ENCODE data around the gene TSPO.

Gene TSPO

GRCh38 chr22:43147821-43148220, 3.5 kb upstream of the TSPO start:
- Histone ChIP-seq H3K27me3 (ENCODE audit: insufficient read depth, low read depth, severe bottlenecking) (no peaks in the 10 kb centered on the region), H3K27ac (no peak overlapping the region), H3K36me3 (peaks cover 3% of the 10 kb centered on the region), H3K4me3 (ENCODE audit: low read depth, low read length) (no peak overlapping the region), H3K9me3 (ENCODE audit: severe bottlenecking) (no peaks in the 10 kb centered on the region)
- DNase-seq: no peak
- no peak for TF ChIP-seq CTCF (IDR thresholded peaks at IDR 0.05; ENCODE audit: low read depth, low read length)

DNA sequence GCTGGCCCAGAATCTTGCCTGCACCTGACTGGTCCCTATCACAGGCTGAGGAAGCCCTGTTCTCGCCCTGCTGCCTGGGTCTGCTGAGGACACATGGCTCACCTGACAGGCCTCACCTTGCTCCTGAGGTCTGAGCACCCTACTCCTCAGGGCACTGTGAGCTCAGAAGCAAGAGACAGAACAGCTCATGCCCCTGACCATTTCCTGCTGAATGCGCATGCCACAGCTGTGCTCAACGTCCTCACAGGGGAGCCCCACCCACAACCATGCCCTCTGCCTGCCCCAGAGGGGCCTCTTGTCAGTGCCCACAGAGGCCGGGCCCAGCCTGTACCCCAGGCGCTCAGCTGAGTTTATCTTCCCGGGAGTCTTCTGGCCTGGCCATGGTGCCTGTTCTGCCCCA, 2.8 kb upstream of the TSPO start:
- Histone ChIP-seq H3K36me3 (no peaks in the 10 kb centered on the region), H3K4me3 (ENCODE audit: low read depth, low read length) (no peak overlapping the region), H3K9me3 (ENCODE audit: severe bottlenecking) (no peaks in the 10 kb centered on the region), H3K27ac (no peak overlapping the region), H3K27me3 (ENCODE audit: insufficient read depth, low read depth, severe bottlenecking) (no peaks in the 10 kb centered on the region)
- DNase-seq: no peak
- TF ChIP-seq CTCF (IDR thresholded peaks at IDR 0.05; ENCODE audit: low read depth, low read length): no peak

DNA sequence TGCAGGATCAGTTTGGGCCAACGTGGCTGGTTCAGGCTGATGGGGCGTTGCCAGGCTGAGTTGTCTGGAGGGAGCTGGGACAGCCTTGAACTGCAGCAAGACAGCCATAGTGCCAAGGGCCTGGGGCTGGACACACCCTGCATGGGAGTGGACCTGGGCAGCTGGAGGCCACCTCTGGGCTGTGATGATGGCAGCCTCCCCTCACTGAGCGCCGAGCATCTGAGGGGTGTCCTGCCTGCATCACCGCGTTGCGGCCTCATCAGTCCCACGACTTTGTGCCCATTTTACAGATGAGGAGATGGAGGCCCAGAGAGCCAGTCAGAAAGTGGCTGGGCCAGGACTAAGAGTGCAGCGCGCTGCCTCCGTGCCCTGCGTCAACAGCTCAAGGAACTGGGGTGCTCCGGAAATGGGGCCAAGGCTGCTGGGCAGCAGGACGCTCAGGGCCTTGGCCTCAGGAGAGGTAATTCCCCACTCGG, 590 bp upstream of the TSPO start:
- no peak for TF ChIP-seq CTCF (IDR thresholded peaks at IDR 0.05; ENCODE audit: low read depth, low read length)
- Histone ChIP-seq H3K4me3 (ENCODE audit: low read depth, low read length) (no peak overlapping the region), H3K27me3 (ENCODE audit: insufficient read depth, low read depth, severe bottlenecking) (no peaks in the 10 kb centered on the region), H3K9me3 (ENCODE audit: severe bottlenecking) (no peaks in the 10 kb centered on the region), H3K36me3 (no peaks in the 10 kb centered on the region), H3K27ac (no peak overlapping the region)
- no peak for DNase-seq

GRCh38 chr22:43152003-43152356, 621 bp downstream of the TSPO start:
- H3K27ac ChIP-seq: no peak overlapping the region

GRCh38 chr22:43152357-43153071, 1.2 kb downstream of the TSPO start:
- no peak for DNase-seq
- Histone ChIP-seq H3K9me3 (ENCODE audit: severe bottlenecking) (no peaks in the 10 kb centered on the region), H3K27me3 (ENCODE audit: insufficient read depth, low read depth, severe bottlenecking) (no peaks in the 10 kb centered on the region), H3K4me3 (ENCODE audit: low read depth, low read length) (no peak overlapping the region), H3K36me3 (no peaks in the 10 kb centered on the region), H3K27ac (no peak overlapping the region)
- no peak for TF ChIP-seq CTCF (IDR thresholded peaks at IDR 0.05; ENCODE audit: low read depth, low read length)

More at GRCh38 chr22:43152003-43152356, 621 bp downstream of the TSPO start:
- H3K9me3 ChIP-seq (ENCODE audit: severe bottlenecking): no peaks in the 10 kb centered on the region
- H3K4me3 ChIP-seq (ENCODE audit: low read depth, low read length): no peak overlapping the region
- H3K27me3 ChIP-seq (ENCODE audit: insufficient read depth, low read depth, severe bottlenecking): no peaks in the 10 kb centered on the region
- H3K36me3 ChIP-seq: no peaks in the 10 kb centered on the region
- no peak for TF ChIP-seq CTCF (IDR thresholded peaks at IDR 0.05; ENCODE audit: low read depth, low read length)
- no peak for DNase-seq

DNA sequence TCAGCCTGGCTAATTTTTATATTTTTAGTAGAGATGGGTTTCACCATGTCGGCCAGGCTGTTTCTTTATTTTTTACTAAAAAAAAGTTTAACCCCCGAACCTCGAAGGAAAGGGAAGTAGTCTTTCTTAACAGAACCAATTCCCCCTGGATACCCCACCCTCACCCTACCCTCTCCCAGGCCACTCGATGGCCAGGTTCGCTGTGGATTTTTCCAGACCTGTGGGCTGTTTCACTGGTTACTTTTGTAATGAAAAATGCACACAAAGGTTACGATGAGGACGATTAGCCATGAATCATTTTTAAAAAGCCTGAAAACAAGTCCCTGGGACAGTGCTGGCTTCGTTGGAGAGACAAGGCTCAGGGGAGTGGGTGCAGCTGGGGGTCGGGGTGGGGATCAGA, 2.5 kb downstream of the TSPO start:
- Histone ChIP-seq H3K27me3 (ENCODE audit: insufficient read depth, low read depth, severe bottlenecking) (no peaks in the 10 kb centered on the region), H3K9me3 (ENCODE audit: severe bottlenecking) (no peaks in the 10 kb centered on the region), H3K4me3 (ENCODE audit: low read depth, low read length) (no peak overlapping the region), H3K27ac (no peak overlapping the region), H3K36me3 (no peaks in the 10 kb centered on the region)
- no peak for DNase-seq
- TF ChIP-seq CTCF (IDR thresholded peaks at IDR 0.05; ENCODE audit: low read depth, low read length): no peak

All from WERI-Rb-1 (cell line).